Stomach (tissue), 4 donors: ENCODE results near the gene SBDS.
A peak's percentile ranks its signal among the peaks of the same experiment; 100 is the strongest.

Experiments used
- EP300 ChIP-seq: sonication (generic); formaldehyde crosslinking; IDR thresholded peaks from one replicate; pipeline ENCODE4 v1.6.1; 2017; ENCODE audit warnings: antibody characterized with exemption
- POLR2A ChIP-seq, 4 donors: fragments of 450-650 bp; IDR thresholded peaks; one replicate each; pipeline ENCODE4 v1.6.1; 2016; ENCODE audit warnings: antibody characterized with exemption in 4 of 4, control low read depth in 2 of 4, mild to moderate bottlenecking in 1 of 4, moderate library complexity in 1 of 4
- POLR2AphosphoS5 ChIP-seq, 3 donors: sonication (generic); formaldehyde crosslinking; IDR thresholded peaks; one replicate each; pipeline ENCODE4 v1.6.1; 2016; ENCODE audit warnings: antibody characterized with exemption in 3 of 3
- TF ChIP-seq, protein P1 (sequence below), 7 experiments: fragments of 450-650 bp in 4 of 7; fragments of 200-600 bp in 3 of 7; sonication (generic) in 3 of 7; IDR thresholded peaks; one replicate each; pipeline ENCODE4 v1.5.1; 2016 to 2019; ENCODE audit warnings: antibody characterized with exemption in 7 of 7, control low read depth in 2 of 7, mild to moderate bottlenecking in 1 of 7

DNA sequence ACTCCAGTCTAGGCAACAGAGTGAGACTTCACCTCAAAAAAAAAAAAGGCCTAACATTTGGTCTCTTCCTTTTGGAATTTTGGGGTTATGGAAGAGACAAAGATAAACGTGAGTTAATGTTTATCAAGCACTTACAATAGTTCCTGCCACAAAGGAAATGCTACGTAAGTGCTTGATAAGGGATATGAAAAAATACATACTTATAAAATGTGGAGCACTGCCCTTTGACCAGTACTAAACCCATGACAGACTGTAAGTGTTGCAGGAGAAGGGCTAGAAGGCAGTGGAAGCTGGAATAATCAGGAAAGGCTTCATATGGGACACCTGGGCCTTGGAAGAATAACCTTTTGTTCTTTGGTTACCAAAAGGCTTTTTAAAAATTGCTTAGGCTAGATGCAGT, 48.8 kb downstream of the SBDS start:
- TF ChIP-seq, protein P1, sequence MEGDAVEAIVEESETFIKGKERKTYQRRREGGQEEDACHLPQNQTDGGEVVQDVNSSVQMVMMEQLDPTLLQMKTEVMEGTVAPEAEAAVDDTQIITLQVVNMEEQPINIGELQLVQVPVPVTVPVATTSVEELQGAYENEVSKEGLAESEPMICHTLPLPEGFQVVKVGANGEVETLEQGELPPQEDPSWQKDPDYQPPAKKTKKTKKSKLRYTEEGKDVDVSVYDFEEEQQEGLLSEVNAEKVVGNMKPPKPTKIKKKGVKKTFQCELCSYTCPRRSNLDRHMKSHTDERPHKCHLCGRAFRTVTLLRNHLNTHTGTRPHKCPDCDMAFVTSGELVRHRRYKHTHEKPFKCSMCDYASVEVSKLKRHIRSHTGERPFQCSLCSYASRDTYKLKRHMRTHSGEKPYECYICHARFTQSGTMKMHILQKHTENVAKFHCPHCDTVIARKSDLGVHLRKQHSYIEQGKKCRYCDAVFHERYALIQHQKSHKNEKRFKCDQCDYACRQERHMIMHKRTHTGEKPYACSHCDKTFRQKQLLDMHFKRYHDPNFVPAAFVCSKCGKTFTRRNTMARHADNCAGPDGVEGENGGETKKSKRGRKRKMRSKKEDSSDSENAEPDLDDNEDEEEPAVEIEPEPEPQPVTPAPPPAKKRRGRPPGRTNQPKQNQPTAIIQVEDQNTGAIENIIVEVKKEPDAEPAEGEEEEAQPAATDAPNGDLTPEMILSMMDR (IDR thresholded peaks at IDR 0.05) = no peak
- TF ChIP-seq POLR2A (IDR thresholded peaks at IDR 0.05) = no peak
- no peak for TF ChIP-seq EP300
- TF ChIP-seq POLR2AphosphoS5 (IDR thresholded peaks at IDR 0.05) = peak in 1 of 3 donors; percentile 56
